ENCODE results near the gene GREM2. TPM values are rescaled to one million over a fixed set of nuclear protein-coding genes. Genes with fewer than 3 reads are reported as not detected.

The GREM2 gene
- total and polyA plus RNA-seq, 10 of the 15 experiments (the other 5 are each of a cell fraction or from before 2014, with no cell fraction given) = not detected

DNA sequence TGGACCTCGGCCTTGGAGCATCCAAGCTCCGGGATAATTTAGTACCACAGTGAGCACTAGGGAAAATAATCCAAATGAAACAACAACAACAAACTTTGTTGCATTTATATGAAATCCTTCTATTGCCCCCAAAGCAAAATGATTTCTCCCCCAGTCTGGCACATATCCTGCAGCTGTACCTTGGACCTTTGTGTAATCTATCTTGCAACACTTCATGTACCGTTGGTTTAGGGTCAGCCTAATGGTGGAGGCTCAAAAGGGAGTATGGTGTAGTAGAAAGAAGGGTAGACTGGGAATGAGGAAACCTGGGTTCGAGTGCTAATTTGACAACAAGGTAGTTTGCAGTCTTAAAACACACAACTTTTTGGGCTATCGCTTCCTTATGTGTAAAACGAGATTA is 12.1 kb downstream of the GREM2 start:
- Histone ChIP-seq H3K4me2 (ENCODE audit: control insufficient read depth, insufficient read depth) (no peak overlapping the region), H3K79me2 (ENCODE audit: control insufficient read depth, insufficient read depth, low read length) (no peaks in the 10 kb centered on the region), H3K27ac (ENCODE audit: control insufficient read depth, insufficient read depth) (no peak overlapping the region), H3K36me3 (ENCODE audit: control insufficient read depth in 2 of 2, insufficient read depth in 2 of 2, low read length in 1 of 2) (no peaks in the 10 kb centered on the region), H3K4me3 (no peak overlapping the region), H3K9me3 (replicated peaks; ENCODE audit: control insufficient read depth, insufficient read depth, low read length) (no peaks in the 10 kb centered on the region), H2AFZ (ENCODE audit: control insufficient read depth, low read depth, low read length) (no peak overlapping the region), H3K27me3 (replicated peaks in 1 of 2; ENCODE audit: control insufficient read depth in 2 of 2, insufficient read depth in 2 of 2, low read length in 1 of 2) (no peaks in the 10 kb centered on the region), H3K9ac (ENCODE audit: control insufficient read depth, insufficient read depth, low read length) (no peak overlapping the region), H4K20me1 (ENCODE audit: control insufficient read depth, insufficient read depth) (no peaks in the 10 kb centered on the region), H3K4me1 (ENCODE audit: control insufficient read depth, insufficient read depth, low read length) (no peaks in the 10 kb centered on the region)
- BruUV-seq (replicated peaks) = no TSS peak
- no peak for FAIRE-seq
- ChIA-PET CTCF (interaction anchor here (0.9 to 2.9 kb wide), 3 partner anchors 19 to 145 kb away, joined by 3 to 31 read pairs (median 4); no protein-coding TSS in a partner anchor), POLR2A (no interaction called here), SMC1A (ENCODE audit: uncharacterized antibody, unreplicated experiment) (interaction anchor here (0.7 kb wide), 1 partner anchor 142 kb away, joined by 3 read pairs; no protein-coding TSS in a partner anchor), RAD21 (ENCODE audit: unreplicated experiment) (interaction anchor here (1.6 kb wide), 1 partner anchor 145 kb away, joined by 5 read pairs; no protein-coding TSS in a partner anchor)
- 58% methylated on average over 6 of the region's 6 CpGs for WGBS (ENCODE audit: insufficient coverage, insufficient replicate concordance, low lambda C conversion rate, missing lambda C conversion rate)
- TF ChIP-seq BRCA1 (IDR thresholded peaks at IDR 0.05; ENCODE audit: low read depth, low read length) = no peak
- TF ChIP-seq EP300 (IDR thresholded peaks at IDR 0.05; ENCODE audit: borderline replicate concordance in 1 of 2, control insufficient read depth in 1 of 2, low read depth in 2 of 2, low read length in 2 of 2) = no peak
- no peak for TF ChIP-seq TCF7 (IDR thresholded peaks at IDR 0.05; ENCODE audit: borderline replicate concordance)
- TF ChIP-seq BMI1 (IDR thresholded peaks at IDR 0.05; ENCODE audit: borderline replicate concordance) = no peak
- TF ChIP-seq ZZZ3 (IDR thresholded peaks at IDR 0.05; ENCODE audit: control insufficient read depth, insufficient read length, low read depth) = no peak
- TF ChIP-seq, protein P1, sequence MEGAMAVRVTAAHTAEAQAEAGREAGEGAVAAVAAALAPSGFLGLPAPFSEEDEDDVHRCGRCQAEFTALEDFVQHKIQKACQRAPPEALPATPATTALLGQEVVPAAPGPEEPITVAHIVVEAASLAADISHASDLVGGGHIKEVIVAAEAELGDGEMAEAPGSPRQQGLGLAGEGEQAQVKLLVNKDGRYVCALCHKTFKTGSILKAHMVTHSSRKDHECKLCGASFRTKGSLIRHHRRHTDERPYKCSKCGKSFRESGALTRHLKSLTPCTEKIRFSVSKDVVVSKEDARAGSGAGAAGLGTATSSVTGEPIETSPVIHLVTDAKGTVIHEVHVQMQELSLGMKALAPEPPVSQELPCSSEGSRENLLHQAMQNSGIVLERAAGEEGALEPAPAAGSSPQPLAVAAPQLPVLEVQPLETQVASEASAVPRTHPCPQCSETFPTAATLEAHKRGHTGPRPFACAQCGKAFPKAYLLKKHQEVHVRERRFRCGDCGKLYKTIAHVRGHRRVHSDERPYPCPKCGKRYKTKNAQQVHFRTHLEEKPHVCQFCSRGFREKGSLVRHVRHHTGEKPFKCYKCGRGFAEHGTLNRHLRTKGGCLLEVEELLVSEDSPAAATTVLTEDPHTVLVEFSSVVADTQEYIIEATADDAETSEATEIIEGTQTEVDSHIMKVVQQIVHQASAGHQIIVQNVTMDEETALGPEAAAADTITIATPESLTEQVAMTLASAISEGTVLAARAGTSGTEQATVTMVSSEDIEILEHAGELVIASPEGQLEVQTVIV (IDR thresholded peaks at IDR 0.05; ENCODE audit: borderline replicate concordance, partially characterized antibody) = no peak
- TF ChIP-seq ZNF24 (IDR thresholded peaks at IDR 0.05) = no peak
- TF ChIP-seq, protein P2, sequence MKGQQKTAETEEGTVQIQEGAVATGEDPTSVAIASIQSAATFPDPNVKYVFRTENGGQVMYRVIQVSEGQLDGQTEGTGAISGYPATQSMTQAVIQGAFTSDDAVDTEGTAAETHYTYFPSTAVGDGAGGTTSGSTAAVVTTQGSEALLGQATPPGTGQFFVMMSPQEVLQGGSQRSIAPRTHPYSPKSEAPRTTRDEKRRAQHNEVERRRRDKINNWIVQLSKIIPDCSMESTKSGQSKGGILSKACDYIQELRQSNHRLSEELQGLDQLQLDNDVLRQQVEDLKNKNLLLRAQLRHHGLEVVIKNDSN (IDR thresholded peaks at IDR 0.05; ENCODE audit: borderline replicate concordance, extremely low read length, insufficient read depth, low read depth, low read length) = no peak
- TF ChIP-seq STAT1 (conservative IDR thresholded peaks at IDR 0.05) = no peak
- TF ChIP-seq PAX8 (IDR thresholded peaks at IDR 0.05) = no peak
- TF ChIP-seq CBX5 (IDR thresholded peaks at IDR 0.05; ENCODE audit: low read depth) = no peak
- TF ChIP-seq SIX5 (IDR thresholded peaks at IDR 0.05; ENCODE audit: low read depth, low read length, severe bottlenecking) = no peak
- in situ Hi-C loops (cut with MboI) = no loop called here
- intact Hi-C loops (cut with micrococcal nuclease; ENCODE audit: unreplicated experiment) = no loop called here
- ATAC-seq = no peak
- no peak for DNase-seq (ENCODE audit: low read depth, low spot score)

All from GM12878 (cell line).